ENCODE data around the gene KIRREL1.

DNA sequence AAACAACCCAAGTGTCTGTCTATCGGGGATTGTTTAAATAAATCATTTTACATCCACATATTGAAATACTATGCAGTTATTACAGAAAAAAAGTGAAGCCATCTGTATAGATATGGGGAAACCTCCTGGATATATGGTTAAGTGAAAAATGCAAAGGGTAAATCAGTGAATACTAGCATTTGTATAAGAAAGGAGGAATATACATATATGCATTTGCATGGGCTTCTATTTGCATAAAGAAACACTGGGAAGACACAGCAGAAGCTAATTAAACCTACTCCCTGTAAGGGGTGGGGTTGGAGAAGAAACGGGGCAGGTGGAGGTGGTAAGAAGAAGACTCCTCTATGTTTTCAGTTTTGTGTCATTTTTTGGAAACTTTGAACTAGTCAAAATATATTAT lies 16.6 kb upstream of the KIRREL1 start:
- TF ChIP-seq, protein P1, sequence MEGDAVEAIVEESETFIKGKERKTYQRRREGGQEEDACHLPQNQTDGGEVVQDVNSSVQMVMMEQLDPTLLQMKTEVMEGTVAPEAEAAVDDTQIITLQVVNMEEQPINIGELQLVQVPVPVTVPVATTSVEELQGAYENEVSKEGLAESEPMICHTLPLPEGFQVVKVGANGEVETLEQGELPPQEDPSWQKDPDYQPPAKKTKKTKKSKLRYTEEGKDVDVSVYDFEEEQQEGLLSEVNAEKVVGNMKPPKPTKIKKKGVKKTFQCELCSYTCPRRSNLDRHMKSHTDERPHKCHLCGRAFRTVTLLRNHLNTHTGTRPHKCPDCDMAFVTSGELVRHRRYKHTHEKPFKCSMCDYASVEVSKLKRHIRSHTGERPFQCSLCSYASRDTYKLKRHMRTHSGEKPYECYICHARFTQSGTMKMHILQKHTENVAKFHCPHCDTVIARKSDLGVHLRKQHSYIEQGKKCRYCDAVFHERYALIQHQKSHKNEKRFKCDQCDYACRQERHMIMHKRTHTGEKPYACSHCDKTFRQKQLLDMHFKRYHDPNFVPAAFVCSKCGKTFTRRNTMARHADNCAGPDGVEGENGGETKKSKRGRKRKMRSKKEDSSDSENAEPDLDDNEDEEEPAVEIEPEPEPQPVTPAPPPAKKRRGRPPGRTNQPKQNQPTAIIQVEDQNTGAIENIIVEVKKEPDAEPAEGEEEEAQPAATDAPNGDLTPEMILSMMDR (optimal IDR thresholded peaks at IDR 0.05 in 1 of 3, IDR thresholded peaks at IDR 0.05 in 1 of 3, conservative IDR thresholded peaks at IDR 0.05 in 1 of 3; ENCODE audit: extremely low read depth in 1 of 3, insufficient read depth in 2 of 3, low read length in 3 of 3), result no peak
- TF ChIP-seq EZH2 (IDR thresholded peaks at IDR 0.05; ENCODE audit: low read length), result no peak

All from keratinocyte (primary cell).